Stimulated activated CD4-positive, alpha-beta T cell treated with anti-CD3 and anti-CD28 coated beads, TNF-alpha, amount 100 ng/mL, for 4 hours (primary cell): ENCODE measurements around the gene FLRT3.

Experiments used
- DNase-seq, 3 experiments: peaks; one replicate each; pipeline ENCODE4 v3.0.0-alpha.2; 2020; ENCODE audit warnings: low read depth in 3 of 3

Gene FLRT3

DNA sequence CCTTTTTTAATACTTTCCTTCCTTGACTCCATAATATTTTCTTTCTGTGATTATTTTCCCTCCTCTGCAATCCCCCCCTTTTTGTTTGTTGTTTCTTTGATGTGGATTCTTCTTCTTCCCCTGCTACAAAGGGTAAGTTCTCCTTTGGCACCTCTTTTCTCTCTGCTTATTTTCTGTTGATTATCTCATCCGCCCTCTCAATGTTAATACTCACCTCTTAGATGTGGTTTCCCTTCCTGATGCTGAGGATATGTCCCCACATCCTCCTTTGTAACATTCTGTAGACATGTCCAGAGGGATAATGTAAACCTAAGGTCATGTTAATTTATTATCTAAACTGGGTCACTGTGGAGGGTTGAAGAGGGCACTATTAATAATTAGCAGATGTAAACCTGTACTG, 17.7 kb downstream of the FLRT3 start:
- no peak for DNase-seq

DNA sequence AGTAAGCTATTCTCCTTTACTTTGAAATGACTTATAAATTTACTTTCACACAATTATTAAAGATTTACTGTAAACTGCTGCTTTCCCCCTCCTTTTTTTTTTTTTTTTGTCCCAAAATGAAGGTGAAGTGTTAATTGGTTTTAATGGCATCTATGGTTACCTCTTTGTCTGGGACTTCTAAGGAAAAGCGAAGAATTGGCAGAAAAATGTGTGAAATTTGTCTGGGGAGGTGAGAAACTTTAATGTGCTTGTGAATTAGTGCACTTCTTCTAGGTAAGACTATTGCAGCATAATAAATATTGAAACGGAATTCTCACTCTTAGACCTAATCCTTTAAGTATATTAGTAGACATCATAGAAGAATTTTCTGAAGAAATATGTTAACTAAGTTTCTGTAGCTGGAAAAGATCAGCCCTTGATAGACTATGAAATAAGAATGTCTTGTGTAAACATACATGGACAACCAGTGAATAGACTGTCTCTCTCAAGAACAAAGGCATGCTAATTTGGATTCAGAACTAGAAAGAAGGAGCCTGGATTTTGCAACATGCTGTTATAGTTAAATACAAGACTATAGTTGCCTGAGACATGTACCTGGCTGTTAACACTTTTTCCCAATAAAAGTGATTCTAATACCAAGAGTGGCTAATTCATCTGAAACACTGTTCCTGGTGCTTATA, 23.9 kb downstream of the FLRT3 start:
- DNase-seq, result no peak

DNA sequence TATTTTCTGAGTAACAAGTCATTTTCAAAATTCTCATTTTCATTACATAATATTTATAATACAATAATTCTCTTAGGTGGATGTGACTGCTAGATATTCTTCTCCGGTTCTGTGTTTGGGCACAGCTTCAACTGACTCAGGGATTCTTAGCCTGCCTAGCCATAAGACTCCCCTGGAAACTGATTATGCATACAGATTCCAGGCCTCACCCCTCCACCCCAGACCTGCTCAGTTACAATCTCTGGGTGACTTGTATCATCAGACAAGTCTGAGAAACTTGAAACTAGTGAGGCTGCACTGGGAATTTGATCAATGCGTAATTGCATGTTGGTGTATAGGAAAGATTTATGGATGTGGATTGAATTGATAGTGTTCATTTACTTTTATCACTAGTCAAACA, 25.4 kb downstream of the FLRT3 start:
- DNase-seq, result no peak

DNA sequence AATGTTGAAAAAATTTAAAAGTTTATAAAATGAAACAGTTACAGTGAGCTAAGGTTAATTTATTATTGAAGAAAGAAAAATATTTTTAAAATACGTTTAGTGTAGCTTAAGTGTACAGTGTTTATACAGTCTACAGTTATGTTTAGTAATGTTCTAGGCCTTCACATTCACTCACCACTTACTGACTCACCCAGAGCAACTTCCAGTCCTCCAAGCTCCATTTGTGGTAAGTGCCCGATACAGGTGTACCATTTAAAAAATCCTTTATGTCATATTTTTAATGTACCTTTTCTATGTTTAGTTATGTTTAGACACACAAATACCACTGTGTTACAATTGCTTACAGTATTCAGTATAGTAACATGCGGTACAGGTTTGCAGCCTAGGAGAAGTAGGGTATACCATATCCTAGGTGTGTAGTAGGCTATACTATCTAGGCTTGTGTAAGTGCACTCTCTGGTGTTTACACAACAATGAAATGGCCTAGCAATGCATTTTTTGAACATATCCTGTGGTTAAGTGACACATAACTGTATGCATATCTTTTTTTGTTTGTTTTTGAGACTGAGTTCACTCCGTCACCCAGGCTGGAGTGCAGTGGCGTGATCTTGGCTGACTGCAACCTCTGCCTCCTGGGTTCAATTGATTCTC, 26.3 kb downstream of the FLRT3 start:
- DNase-seq, result no peak

DNA sequence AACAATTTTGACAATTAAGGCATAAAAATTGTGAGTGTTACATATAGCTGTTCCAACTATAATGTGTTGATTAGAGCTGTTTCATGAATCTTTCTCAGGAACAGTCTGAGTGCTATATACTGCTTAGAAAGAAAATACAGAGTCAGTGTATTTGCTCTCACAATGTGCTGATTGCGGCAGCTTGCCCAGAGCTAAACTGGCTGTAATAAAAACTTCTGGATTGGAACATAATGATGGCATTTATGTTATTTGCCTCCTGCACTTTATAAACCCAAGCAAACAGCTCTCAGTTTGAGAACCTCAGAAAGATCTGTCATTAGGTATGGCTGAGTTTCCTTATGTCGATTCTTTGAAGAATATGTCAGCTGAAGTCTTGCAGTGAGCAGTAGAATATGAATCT, 29.5 kb downstream of the FLRT3 start:
- DNase-seq, result no peak

DNA sequence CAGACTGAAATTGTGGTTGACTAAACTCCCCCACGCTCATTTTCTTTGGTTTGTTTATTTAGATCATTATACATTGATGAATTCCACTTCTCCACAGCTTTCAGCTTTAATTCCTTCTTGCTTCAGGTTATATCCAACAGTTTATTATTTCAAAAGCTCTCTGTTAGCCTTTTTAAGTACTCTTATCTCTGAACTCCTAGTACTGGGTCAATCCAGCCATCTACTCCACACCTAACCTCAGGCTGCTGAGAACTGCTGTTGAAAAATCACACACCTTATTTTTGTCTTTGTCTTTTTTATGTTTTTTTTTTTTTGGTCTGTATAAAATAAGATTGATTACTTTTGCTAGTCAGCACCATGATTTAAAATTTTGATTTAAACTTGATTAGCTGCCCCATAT, 32.9 kb downstream of the FLRT3 start:
- DNase-seq, result no peak

DNA sequence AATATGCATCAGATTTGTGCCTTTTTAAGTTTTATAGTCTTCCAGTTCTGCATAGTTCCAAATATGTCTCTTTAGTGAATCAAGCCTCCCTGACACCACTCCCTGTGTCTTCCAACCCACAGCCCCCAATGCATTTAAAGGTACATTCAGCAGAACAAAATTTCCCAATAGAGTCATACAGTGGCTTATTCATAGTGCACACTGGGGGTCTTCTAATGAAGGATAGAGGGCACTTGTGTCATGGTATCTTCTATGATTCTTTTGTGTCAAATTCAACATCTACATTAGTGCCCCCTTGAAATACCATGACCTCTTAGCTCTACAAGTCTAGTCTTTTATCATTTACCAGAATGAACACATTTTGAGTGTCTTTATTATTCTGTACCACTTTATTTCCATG, 33.8 kb downstream of the FLRT3 start:
- no peak for DNase-seq

DNA sequence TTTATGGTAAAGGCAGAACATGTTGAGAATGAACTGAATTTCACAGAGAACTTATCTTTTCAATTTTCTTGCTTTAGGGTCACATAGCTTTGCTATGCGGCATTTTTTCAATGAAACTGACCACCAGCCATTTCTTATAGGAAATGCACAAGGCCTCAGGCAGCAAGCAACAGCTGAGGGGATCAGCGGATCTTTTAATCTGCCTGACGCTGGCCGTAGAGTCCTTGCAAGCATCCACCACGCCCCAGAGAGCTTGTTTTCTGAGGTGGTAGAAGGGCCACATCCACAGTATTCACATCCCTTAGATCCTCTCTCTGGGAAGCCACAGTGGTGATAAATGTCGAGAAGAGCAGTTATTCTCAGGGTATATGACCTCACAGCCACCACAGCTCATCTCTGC, 34.3 kb downstream of the FLRT3 start:
- no peak for DNase-seq

DNA sequence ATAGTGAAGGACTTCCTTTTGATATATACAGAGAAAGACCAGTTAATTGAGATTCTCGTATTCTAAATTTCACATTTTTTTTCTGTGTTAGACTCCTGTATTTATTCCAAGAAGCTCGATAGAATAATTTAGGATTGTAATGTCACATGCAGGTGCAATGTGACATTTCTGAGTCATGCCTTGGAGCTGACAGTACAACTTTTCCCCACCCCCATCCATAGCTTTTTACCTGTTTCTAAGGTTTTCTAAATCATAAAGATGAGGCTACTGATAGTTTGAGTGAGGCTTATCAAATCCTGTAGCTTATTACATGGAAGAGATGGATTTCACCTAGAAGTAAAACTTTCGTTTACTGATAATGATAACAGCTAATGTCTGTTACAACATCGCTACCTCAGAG, 37.6 kb downstream of the FLRT3 start:
- DNase-seq, result no peak

DNA sequence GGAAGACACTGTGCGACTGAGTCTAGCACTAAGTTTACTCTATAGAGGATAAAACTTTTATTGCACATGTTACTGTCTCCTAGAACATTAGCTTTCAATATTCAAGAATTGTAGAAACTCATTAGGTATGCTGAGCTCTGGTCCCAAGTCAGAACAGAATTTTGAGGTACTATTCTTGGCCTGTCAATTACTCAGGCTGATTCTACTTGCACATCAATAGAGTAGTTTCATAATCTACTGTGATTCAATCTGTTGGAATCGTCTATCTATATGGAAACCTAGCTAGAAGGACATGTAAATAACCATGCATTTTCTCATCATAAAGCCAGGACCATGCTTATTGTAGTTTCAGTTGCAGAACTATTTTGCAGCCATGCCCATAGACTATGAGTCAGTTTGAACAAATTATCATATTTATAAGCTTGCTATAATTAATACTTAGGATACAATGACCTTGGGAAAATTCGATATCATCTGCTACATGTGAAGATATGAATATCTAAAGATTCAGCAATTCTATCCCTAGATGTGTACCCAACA, 41.6 kb downstream of the FLRT3 start:
- DNase-seq, result no peak

DNA sequence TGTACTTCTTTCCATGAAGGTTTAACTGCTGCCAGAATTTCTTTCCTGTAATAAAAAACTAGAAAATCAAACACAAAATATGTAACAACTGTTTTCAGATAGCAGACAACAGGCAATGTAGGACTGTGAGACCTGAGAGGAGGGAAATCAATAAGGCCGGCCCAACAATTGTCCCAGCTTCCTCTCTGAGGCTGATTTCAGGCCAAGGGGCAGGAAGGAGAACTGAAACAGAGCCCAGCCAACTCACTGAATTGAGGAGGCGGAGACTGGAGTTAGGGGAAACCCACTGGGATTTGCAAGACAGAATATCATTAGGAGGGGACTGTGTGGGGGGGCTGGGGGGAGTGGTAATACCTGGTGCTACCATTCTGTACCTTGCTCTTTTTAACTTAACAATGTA, 42.2 kb downstream of the FLRT3 start:
- DNase-seq, result no peak

DNA sequence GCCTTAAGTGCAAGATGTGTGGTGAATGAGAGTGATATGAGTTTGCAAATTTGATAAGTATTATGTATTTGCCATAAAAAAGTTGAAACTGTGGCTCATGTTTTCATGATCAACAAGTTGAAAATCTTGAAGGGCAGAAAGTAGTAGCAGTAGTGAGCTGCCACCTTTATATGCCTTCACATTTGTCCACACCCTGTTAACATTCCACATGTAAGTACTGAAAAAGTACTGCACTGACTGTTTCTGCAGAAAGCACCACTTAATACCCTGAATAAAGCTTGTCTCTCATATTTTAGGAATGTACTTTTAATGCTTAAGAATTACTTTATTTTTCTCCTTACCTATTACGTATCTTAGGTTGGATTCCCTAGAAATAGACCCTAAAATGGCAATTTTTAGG, 45.9 kb downstream of the FLRT3 start:
- no peak for DNase-seq

DNA sequence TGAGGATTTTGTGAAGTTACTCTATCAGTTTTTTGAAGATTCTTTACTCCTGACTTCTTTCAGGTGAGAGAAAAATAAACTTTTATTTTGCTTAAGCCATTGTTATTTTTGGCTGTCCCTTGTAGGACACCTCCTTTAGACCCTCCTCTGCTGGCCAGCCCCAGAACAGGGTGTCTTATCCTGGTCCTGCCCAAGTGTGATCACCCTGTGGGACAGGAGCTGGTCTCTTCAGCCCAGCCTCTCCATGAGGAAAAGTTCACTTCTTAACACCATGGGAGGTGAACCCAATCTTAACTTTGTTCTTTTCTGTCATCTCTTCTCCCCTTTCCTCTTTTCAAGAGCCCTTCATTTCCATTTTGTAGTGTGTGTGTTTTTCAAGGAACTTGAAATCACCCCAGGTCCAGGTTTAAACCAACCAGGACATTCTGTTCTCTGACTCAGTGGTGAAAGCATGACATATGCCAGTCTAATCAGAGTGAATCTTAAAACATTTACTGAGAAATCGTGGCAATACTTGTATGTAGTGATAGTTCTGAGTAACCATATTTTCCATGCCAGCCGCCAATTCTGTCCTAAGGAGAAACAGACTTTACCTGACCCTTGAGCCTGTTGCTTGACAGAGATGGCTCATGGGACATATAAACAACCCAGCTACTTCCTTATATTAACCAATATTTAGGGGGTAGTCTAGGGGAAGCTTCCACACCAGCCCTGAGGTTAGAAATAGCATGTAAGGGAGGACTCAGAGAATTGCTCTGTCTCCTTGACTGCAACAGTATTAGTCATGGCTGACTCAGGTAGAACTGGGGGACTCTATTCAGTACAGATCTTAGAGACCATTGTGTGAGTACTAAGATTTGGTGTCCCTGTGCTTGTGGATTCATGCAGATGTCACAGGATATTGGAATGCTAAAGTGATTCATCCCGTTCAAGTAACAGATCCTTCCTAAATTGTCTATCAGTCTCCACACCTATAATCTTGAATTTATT, 48.8 kb downstream of the FLRT3 start:
- DNase-seq, result no peak

DNA sequence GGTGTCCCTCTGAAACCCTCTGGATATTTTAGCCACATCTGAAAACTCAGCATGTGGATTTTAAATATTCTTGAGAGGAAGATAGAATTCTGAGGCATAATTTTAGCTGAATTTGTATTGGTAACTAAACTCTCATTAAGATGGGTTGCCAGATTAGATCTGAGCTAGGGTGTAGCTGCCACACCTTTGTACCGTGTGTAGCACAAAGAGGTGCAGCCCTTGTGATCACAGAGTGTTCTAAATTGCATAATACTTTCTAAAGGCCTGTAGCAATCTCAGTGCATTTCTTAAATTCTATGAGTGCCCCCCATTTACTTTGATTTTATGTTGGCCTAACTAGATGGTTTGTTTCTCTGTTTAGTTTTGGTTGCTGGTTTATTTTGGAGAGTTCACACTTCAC, 53.0 kb downstream of the FLRT3 start:
- no peak for DNase-seq

DNA sequence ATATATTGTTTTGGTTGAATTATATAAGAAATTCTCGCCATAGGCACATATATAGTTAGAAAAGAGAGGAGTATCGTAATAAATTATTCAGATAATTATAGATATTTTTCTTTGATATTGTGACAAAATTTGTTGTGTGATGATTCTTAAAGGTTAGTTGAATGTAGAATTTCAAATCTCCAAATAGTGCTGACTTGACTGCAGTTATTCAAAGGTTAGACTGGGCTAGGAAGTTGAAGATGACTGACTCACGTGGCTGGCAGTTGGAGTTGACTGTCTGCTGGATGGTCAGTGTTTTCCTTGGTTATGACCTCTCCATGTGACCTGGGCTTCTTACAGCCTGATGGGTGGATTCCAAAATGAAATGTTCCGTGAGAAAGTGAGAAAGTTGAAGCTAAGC, 55.3 kb downstream of the FLRT3 start:
- DNase-seq, result no peak
